Stimulated activated CD8-positive, alpha-beta memory T cell treated with anti-CD3 and anti-CD28 coated beads, Interleukin-4, amount 100 ng/mL, for 24 hours (primary cell): ENCODE measurements around the gene ERI3.

Source experiments
- DNase-seq: peaks from one replicate; pipeline ENCODE4 v3.0.0-alpha.2; 2020; ENCODE audit warnings: low read depth

The ERI3 gene, protein sequence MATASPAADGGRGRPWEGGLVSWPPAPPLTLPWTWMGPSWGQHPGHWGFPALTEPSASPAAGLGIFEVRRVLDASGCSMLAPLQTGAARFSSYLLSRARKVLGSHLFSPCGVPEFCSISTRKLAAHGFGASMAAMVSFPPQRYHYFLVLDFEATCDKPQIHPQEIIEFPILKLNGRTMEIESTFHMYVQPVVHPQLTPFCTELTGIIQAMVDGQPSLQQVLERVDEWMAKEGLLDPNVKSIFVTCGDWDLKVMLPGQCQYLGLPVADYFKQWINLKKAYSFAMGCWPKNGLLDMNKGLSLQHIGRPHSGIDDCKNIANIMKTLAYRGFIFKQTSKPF

DNA sequence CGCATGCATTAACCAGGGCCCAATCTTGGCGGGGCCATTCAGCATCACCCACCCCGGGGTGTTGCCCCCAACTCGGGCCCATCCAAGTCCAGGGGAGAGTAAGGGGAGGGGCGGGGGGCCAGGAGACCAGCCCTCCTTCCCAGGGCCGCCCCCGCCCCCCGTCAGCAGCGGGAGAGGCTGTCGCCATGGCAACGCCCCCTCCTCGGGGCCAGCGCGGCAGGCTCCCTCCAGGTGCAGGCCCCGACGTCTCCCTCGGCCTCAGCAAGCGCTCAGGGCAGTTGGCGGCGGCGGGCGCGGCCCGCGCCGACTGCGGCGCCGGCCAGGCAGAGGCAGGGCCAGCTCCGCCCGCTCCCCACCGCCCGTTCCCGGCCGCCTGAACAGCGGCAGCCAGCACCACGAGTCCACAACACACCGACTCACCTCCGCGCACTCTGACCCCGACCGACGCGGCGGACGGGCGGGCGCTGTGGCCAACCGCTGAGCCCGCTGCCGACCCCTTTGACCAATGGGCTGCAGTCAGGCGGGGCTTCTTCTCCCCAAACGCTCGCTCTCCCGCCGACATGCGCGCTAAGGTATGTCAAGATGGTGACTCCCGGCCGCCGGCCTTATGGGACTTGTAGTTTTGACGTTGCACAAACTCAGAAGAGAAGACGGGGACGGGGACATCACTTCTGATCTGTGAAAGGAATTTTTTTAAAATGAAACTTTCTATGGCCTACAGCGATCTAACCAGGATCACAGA, at the start of gene ERI3:
ERI3 (minus strand) TSS at position 418 of the 742 bp plus-strand sequence; CDS start at position 187, 231 bp downstream.
- peak; percentile 95 for DNase-seq

DNA sequence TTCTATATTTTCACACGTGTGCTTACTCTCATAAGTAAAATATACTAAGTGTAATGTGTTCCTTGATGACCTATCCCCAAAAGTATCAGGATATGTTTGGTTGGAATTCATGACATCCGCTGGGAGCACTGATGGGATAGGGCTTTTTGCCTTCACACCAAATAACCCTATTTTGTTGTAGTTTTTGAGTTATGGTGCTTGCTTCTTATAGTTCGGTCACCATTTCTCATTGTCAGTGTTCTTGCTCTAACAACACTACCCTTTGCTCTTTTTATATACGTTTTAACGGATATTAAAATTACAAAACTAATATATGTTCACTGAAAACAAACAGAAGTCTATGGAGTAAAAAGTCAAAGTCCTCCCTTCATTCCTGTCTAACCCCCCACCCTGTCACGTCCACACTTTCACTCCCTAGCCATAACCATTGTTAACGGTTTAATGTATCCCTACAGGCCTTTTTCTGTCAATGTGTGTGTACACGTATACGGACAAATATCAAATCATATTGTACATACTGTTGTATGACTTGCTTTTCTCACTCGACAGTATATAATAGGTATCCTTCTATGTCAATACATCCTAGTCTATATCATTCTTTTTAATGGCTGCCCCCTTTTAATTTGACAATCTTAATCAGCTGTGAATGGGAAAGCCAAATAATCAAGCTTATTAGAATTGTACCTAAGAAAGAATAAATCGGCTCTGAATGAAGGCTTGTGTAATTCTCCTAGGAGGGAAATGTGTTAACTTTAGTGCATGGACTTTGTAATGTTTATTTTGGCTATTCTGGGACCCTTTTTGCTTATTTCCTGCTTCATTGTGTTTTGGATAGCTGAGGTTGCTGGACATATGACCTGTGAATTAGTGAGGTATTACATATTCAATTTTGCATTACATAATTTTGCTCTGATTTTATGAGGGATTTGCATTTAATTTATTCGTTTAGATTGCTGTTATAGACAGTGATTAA, 46.5 kb upstream of the ERI3 start:
- no peak for DNase-seq

DNA sequence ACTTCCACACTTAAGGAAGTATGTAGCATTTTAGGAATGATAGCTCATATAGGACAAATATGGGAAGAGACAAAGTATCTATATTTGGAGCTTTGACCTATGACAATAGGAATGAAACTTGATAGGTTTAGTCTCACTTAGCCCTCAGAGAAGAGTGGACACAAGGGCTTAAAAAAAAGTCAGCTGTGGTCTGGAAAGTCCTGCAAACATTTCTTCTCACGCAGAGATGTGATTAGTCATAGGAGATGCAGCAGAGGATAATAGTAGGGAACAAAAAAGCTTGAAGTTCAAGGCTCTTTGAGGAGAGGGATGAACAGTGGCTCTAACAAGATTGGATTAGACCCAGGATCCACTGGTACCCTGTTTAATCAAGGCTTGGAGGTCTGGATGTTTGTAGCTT, 35.2 kb upstream of the ERI3 start:
- no peak for DNase-seq

DNA sequence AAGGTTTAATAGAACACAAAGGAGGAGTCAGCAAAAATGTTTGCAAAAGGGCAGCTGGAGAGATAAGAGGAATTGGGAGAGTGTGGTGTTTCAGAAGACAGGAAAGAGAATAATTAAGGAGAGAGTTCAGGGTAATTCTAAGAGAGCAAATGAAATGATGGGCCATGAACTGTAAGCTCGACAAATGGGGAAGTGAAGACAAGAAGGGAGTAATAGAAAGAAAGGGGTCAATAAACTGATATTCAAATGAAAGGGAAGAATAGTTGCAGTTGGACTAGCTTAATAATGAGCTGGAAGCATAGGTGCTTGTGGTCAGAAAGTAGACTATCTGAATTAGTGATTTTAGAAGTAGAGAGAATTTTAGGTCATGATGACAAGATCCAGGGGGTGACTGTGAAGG, 34.4 kb upstream of the ERI3 start:
- DNase-seq: no peak

DNA sequence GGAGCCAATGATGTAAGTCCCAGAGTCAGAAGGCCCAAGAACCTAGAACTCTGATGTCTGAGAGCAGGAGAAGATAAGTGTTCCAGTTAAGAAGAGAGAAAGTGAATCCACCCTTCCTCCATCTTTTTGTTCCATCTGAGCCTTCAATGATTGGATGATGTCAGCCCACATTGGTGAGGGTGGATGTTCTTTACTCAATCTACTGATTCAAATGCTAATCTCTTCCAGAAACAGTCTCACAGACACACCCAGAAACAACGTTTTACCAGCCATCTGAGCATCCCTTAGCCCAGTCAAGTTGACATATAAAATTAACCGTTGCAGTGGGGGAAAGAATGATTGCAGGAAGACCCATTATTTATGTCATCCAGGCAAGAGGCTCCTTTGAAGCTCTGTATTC, 33.5 kb upstream of the ERI3 start:
- no peak for DNase-seq

DNA sequence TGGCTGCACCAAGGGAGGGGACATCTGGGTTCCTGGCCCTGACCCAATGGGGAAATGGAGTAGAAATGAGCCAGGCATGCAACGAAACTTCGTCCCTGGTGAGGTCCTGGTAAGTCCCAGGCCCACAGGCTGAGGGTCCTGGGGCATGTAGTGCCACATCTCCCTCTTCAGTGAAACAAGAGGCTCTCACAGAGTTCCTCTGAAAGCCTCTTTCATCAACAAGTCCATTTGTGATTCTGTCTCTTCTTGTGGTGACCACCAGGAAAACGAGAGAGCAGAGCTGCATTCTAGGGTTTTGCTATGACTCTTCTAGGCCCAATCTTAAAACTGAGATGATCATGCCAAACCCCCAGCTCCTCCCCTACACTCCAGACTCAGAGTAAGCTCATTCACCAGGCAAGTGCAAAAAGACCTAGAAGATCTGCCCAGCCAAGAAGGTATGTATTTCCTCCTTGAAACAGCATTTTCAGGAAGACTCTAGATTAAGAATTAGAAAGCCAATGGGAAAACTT, 25.7 kb upstream of the ERI3 start:
- DNase-seq: no peak

DNA sequence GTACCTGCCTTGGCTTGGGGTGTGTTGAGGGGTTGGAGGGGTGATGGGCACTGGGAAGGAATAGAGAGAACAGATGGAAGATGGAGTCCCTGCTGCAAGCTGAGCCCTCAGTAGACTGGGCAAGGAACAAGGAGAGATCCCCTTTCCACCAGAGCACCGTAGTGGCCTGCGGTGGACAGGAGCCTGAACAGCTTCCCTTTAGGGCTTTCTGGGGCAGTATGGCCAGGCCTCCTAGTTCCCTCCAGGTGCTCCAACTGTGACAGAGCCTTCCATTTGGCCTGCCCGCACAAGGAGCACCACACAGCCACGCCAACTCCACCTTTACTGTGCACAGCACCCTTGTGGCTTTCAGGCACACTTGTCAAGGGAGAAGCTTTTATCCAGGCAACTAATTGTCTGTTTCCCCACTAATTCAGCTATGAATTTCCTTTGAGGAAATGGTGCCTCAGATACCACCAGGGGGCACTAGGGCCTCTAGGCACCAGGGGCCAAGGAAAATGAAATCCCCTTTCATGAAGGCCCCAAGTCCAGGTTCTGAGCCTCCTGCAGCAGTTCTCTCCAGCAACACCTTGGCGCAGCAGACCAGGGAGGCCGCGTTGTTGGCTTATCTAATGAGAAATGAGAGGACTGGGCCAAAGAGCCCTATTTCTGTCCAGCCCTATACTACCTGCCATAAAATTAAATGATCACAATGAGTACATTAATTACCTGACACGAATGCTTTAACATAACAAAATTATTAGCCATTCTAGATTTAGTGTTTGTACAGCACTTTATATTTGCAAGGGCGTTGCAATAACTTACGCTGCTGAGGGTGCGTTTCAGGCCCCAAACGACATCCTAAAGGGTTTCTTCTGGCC, 23.1 kb upstream of the ERI3 start:
- peak; percentile 17 for DNase-seq

DNA sequence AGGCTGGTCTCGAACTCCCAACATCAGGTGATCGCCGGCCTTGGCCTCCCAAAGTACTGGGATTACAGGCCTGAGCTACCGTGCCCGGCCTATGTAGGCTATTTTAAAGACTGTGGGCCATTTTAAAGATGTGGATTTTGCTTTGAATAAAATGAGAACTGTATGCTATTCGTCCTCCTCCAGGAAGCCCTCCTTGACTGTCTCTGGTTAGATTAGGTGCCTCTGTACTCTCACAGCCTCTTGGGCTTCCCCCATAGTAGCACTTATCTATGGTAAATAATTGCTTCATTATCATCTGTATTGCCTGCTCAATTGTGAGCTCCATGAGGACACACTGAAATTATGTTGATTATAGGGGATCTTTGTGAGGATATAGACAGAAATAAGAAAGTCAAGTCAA, 20.5 kb upstream of the ERI3 start:
- DNase-seq: no peak

DNA sequence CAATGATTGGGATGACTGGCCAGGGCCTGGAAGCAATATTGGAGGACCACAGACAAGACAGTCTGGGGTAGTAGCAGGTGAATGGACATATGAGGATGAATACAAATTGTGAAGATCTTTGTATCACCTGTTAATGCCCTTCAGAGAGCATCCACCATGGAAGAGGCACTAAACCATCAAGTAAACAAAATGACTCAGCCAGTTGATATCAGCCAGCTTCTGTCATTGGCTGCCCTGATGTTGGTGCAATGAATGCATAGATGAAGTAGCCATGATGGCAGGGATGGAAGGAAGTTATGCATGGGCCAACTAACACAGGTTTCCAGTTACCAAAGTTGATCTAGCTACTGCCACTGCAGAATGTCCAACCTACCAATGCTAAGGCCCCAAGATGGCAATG, 16.1 kb upstream of the ERI3 start:
- DNase-seq: no peak

DNA sequence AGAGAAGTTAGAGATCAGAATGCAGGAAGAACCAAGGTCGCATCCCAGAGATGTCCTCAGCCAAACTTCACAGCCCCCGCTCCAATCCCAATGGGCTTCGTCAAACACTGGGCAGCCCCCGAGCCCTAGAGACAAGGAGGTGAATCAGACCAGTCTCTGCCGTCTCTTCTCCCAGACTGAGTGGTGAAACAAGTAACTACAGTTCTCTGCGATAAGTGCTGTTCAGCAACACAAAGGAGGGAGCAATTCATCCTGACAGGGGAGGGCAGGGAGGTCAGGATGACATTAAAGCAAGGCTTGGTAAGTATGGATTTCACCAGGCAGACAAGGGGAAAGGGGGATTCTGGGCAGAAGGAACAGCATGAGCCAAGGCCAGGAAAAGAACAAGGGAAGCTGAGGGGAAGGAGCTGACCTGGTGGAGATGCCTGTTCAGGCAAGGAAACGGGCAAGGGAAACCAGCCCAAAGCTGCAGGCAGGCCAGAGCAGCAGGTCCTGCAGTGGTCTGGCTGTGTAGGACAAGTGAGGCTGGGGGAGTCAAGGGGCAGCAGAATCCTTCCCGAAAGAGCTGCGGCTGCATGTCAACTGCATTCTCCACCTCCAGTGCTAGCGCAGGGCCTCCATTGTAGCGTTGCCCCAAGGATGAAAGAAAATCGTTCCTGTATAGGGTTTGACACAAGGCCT, 13.6 kb upstream of the ERI3 start:
- DNase-seq: no peak

DNA sequence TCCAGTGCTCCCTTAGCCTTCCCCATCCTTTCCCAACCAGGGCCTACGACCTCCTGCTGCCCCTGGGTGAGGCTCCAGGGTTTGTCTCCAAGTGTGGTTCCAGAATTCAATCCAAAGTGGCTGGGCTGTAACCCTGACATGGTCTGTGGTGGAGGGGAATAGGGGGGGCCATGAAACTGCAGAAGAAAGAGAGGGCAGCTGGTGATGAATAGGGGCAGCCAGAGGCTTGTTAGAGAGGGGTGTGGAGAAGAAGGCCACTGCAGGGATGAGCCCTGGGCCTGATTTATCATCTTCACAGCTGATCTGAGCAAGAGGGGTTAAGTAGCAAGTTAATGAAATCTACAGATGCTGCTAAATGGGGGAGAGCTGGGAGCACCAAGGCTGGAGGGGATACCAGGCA, 12.9 kb upstream of the ERI3 start:
- no peak for DNase-seq

DNA sequence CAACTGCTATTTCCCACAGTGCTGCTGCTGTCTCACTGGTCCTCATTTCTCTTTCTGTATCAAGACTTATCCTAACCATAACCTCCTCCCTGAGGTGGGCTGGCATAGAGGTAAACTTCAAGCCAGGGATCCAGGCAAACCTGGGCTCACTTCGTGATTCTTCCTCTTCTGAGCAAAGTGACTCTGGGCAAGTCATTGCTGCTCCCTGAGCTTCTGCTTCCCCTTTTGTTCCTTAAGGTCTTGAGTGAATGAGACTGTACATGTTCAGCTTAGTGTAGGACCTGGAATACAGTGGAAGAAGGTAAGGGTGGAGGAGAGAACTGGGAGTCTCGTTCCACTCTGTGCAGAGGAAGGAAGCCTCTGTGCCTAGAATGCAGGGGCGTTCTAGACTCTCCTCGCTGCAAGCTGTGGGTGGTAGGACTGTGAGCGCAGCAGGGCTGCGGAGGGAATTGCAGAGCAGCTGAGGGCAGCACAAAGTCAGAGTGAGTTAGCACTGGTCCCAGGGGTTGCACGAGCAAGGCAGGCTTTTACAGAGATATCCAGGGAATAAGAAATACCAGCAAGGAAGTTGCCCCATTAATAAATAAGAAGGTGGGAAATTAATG, 11.4 kb upstream of the ERI3 start:
- no peak for DNase-seq

DNA sequence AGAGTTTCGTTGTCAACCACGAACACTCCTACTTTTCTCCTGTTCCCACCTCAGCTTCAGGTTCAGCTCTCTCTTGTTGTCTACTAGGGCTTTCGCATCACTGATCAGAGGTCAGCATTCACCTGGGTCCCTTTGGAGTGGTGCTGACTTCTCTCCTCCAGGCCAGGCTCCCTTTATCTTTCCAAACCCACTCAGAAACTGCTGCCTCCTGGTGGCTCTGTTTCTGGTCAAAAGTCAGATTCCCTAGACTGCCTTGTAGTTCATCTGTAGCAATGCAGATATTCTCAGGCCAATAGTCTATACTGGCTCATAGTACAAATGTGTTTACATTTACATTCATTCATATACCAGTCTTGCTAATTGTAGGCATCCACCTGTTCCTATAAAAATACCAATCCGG, 6.4 kb upstream of the ERI3 start:
- DNase-seq: no peak

DNA sequence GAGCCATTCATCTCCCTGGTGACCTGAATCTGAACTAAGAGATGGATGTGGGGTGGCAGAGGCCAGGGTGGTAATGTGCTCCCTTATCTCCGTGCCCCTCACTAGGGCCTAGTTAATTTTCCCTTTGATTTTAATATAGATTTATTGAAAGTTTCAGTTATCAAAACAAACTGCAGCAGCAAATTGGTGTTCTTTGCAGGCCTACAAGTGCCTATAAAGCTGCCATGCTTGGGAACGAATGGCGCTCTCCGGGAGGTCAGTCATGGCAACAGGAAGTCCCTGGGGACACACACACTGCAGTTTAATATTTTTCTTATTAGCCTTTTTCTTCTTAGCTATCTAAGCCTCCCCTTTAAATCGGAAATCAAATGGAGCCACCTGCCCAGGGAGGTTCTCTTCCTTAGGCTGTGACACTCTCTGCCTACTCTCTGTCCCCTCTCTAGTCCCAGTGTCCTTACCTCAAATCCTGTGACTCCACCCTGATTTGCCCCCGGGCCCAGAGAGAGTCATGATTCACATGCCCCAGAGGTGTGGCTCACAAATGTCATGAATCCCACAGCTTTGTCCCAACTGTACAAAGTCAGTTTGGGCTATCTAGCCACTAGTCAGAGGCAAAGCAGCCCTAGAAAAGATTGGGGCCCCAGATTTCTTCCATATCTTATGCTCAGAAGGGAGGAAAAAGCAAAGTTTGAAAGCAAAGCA, 4.3 kb upstream of the ERI3 start:
- no peak for DNase-seq

DNA sequence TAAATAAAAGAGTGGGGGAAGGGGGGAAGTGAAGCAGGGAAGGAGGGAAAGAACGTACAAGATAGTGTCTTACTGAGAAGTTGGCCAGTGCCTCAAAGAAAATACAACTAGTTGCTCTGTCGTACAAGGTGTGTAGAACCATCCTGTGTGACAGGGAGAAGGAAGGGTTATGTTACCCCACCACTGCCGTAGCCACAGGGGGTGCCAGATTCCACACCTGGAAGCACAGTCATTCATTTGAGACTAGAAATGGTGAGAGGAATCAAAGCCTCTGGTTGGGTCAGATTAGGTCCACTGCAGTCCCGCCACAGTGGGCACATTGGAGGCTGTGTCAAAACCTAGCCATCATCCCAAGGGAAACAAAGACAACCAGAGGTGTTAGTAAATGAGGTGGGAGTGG, 2.7 kb upstream of the ERI3 start:
- DNase-seq: no peak

DNA sequence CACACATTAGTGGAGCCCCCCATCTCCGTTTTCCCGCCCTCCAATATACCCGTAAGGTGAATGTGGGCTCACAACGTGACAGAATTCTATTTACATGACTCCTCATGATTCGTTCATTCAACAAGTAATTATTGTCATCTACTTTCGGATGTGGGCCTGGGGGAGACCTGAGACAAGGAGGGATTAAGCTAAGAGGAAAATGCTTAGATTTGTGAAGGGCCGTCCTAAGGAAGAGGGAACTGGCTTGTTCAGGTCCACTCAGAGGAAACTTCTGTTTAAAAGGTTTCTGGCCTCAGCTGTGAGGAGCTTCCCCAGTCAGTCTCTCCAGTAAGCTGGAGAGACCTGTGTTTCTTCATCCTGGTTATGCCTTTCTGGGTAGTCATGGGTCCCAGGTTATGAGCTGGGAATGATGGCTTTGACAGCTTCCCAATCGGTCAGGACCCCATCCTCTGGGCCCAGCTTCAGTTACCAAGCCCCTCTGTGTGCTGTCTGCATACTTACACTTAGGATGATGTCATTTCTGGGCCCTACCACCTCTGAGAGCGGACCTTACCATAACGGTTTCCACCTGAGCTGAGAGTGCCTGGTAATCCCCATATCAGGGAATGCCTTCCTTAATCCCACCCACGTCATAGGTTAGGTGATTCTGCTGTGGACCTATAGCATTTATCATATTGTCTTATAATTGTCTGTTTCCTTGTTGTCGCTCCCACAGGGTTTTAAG, 687 bp upstream of the ERI3 start:
- DNase-seq: no peak

DNA sequence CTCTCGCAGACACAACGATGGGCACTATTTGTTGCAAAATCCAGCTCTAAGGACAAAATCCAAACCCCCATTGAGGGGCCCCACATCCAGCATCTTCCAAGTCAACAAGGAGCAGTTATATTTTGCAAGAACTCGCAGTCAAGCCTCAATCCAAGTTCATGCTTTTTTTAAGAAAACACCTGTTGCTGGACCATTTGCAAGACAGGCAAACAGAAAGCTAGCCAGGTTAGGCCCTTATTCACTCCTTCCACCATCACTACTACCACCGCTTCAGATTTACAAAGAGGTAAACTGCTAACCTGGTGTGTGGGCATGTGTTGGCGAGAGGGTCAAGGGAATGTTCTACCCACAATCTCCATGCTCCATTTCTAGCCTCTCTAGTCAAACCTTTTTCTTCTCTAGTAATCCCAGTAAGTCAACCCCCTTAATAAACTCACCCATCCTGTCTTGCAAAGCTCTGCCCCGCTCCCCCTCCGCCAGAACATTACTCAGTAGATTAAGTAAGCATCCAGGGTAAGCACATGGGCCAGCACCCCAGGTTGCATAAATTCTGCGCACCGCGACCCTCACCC, 703 bp downstream of the ERI3 start:
- DNase-seq: no peak

DNA sequence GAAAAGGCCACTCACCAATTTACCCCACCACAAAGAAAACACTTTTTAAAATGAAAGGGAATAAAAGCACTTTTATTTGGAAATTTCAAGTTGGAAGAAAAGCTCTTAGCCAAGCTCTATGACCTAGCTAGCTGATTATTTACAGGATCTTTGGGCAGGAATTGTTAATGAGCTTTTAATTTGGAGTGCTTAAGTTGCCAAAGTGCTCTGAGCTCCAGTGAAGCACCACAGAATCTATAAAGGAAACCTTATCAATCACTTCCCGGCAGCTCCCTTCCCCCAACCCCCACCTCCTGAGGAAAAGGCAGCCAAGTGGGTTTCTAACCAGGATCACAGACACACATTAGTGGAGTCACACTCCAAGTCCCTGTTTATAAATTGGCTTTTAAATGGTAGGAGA, 1.5 kb downstream of the ERI3 start:
- DNase-seq: no peak

DNA sequence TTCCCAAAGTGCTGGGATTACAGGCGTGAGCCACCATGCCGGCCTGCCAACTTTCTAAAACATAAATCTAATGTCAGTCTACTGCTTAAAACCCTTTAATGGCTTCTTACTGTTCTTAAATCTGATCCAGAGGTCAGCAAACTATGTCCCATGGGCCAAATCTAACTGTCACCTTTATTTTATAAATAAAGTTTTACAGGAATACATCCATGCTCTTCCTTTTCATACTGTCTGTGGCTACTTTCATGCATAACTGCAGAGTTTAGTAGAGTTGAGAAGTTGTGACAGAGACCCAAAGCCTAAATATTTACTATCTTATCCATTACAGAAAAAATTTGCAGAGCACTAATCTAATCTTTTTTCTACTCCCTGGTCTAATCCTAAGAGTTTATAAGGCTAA, 3.8 kb downstream of the ERI3 start:
- DNase-seq: no peak
